NCI-H2196 treated with DMSO at 0.1 percent for 48 hours (cell line): ENCODE measurements around the gene ZNF189.

Experiments used
- DNase-seq: peaks from one replicate; lab custom pipeline; 2025; ENCODE audit not compliant: unreplicated experiment; lab: John Stamatoyannopoulos, UW

The ZNF189 gene

DNA sequence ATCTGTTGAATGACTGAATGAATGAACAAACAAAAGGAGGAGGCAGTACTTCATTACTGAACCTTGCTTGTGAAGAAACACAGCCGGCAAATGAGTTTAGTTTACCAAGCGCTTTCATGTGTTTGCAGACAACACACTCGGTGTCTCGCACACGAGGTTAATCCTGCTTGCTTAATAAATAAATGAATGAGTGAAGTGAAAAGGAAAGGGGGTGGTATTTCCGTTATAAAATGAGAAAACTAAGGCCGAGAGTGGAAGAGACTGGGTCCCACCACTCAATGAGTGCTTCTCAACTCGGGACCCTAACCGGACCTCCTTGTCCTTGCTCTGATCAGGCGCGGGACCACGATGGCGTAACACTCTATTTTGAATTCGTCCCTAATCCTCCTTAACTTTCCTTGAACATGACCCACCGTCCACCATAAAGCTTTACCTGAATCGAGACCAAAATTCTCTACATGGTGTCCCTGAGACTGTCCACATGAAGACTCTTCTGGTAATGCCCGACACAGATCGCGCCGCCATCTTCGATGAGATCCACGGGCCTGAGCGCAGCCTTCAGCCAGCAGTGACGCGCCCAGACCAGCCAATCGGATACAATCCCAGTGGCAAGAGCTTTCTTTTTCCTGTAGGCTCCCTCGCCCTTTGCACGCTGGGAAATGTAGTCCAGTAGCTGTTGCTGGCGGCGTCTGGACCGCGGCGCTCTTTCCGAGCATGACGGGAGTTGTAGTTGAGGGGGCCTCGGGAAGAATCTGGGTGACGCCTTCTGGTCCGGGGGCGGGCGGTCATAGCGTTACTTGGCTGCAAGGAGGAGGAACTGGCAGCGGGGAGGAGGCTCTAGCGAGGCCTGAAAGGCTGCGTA lies at the start of gene ZNF189, which contains the start of gene MRPL50:
TSS of gene ZNF189 (plus strand) at position 784 of the 862 bp plus-strand sequence. CDS start 306 bp downstream, outside the sequence.
TSS of gene MRPL50 (minus strand) at position 551 of the 862 bp plus-strand sequence. CDS start at position 525, 26 bp downstream.
- peak; percentile 98 for DNase-seq

DNA sequence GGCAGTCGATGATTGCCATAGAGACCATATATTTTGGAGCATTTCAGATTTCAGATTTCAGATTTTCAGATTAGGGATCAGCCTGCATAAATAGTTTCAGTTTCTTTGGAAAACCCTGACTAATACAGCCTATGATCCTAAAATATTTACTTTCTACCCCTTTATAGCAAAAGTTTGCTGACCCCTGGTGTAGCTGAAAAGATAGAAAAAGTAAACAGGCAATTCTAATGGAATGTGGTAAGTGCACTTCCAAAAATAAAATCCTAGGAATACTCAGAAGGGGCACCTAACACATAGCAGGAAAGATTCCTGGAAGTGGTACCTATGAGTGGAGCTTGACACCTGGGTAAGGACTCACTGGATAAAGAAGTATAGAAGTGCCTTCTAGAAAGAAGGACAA lies 48.4 kb upstream of the ZNF189 start:
- no peak for DNase-seq

DNA sequence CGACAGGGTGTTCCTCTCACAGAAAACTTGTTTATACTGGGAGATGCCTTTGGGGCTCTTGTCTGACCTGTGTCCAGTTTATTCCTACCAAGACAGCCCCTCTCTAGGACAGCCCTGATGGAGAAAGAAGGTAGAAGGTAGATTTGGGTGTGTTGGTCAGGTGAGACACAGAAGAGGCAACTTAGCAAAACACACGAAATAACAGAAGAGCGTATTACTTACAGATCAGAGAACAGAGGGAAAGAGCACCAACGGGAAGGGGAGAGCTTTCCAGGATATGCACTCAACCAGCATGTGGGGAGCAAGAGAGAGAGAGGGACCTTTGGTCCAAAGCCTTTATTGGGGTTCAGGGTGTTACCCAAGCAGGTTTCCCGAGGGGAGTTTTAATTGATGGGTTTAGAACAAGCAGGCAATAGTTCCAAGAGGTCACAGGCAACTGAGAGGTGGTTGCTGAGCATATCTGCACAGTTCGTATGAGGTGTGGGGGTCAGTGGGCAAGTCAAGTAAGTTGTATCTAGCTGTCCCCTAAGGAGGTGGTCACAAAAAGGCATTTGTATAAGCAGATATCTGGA lies 45.7 kb upstream of the ZNF189 start:
- no peak for DNase-seq

DNA sequence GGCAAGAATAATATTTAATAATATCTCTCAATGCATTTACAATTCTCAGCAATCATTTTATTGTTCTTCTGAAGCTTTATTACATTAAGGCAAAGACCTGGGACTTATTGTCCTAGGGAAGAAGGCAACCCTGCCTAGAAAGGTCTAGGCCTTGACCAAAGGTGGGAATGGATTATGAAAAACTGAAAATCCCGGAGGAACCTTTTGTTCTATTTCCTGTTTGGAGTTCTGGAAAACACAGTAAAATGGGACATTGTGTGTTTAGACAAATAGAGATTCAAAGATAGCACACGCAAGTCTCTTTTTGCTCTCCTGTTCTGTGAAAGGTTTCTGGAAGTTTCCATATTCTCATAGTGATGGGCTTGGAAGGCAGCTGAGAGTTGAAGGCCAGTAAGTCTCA lies 45.0 kb upstream of the ZNF189 start:
- DNase-seq: no peak

DNA sequence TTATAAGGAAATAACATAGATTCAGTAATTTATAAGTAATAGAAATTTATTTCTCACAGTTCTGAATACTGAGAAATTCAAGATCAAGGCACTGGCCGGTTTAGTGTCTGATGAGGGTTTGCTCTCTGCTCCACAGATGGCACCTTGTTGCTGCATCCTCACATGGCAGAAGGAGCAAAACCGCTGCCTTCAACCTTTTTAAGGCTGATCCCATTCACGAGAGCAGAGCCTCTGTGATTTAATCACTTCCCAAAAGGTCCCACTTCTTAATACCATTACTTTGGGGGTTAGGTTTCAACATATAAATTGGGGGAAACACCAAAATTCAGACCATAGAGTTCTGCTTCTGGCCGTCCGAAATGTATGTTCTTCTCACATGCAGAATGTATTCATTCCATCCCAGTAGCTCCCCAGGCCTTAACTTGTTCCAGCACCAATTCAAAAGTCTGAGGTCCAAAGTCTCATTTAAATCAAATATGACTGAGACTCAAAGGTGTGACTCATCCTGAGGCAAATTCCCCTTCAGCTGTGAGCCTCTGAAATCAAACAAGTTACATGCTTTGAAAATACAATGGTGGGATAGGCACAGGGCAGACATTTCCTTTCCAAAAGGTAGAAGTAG lies 44.4 kb upstream of the ZNF189 start:
- DNase-seq: no peak

DNA sequence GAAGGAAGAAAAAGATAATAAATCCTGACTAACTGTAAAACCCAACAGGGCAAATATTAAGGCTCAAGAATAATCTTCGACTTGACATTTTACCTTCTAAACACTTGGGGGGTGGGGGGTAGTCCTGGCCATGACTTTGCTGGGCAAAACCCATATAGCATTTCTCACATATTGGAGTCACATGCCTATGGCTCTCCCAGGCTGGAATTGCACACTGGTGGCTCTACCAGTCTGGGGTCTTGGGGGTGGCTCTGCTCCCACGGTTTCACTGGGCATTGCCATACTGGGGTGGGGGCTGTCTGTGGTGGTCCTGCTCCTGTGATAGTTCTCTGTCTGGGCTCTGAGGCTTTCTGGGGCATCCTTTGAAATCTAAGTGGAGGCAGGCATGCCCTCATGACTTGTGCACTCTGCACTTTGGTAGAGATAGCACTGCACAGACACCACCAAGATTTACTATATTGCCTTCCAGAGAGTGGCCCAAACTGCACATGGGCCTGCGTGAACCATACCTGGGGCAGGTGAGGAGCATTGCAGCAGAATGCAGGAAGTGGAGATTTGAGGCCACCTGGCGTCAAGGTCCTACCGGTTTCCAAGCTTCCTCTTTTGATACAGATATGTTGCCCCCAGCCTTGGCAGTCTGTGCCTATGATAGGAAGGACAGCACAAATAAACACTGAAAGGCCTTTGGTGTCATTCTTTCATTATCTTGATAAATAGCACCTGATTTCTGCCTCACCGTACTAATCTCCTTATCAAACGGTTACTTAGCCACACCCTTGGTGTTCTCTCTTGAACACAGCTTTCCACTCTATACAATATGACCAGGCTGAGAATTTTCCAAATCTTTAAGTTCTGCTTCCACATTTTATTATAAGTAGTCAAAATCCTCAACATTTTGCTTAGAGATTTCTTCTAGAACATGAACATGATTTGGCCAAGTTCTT lies 43.6 kb upstream of the ZNF189 start:
- DNase-seq: no peak

DNA sequence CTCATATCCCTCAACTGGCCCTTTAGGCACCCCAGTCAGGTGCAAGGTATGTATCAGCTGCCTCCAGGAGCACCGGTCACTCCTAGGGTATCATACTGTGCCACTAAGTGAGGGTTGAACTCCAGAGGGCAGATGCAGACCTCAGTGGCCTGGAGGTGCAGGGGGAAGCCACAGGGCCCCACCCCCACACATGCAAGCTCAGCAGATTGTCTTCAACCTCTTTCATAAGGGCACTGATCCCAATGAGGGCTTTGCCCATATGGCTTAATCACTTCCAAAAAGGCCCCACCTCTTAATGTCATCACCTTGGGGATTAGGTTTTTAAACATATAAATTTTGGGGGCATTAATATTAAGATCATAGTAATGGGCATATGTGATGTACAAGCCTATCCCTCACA lies 42.0 kb upstream of the ZNF189 start:
- no peak for DNase-seq

DNA sequence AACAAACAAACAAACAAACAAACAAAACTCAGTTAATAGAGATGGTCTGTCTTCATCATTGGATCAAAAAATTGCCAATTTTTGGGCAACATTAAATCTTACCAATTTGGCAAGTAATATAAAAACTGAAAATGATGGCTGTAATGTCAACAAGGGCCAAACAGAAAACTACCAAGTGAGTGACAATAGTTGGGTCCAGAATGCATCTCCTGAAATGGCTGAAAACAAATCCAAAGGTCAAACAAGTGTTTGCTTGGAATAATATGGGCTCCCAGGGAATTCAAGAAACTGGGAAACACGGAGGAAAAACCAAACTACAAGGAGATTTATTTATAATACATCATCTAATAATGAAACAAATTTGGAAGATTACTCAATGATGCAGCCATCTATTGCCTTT lies 39.0 kb upstream of the ZNF189 start:
- DNase-seq: no peak

DNA sequence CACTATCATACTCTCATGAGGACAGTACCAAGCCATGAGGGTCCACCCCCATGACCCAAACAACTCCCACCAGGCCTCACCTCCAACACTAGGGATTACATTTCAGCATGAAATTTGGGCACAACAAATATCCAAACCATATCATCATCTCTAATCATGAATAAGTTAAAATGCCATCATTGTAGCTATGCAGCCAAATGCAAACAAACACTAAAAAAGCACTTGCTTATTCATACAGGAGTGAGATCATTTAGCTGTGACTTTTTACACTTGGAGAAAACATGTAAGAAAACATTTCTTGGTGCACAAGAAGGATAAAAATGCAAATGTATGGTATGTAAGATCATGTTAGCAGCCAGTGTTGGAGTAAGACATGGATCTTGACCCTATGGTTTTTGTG lies 38.0 kb upstream of the ZNF189 start:
- no peak for DNase-seq

DNA sequence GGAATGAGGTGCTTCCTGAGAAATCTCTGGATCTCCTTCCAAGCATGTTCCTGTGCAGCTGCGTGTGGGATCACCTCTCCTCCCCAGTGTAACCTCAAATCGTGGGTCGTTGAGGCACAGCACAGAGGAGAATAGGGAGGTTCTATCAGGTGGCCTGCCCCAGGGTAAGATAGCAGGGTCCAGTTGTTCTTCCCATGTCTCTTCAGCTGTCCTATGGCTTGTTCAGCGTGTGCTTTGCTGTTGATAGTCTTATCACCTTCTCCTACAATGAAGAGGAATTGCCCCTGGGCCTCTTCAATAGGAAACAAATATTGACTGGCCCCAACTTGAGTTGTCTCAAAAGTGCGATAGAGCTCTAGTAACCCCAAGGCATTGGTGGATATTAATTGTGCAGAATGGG lies 36.2 kb upstream of the ZNF189 start:
- no peak for DNase-seq

DNA sequence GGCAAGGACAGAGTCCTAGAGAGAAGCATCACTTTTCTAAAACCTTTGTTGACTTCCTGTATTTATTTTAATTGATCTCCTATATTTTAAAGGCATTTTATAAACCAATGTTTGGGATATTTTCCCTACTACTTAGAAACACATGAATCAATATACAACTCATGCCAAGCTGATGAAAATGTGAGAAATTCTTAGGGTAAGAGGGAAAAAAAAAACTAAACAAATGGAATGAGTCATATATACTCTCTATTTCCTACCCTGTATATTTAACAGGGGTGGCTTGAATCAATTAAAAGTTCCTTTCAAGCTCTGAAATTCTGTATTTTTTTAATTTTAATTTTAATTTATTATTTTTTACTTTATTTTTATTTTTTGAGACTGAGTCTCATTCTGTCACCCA lies 33.5 kb upstream of the ZNF189 start:
- no peak for DNase-seq

DNA sequence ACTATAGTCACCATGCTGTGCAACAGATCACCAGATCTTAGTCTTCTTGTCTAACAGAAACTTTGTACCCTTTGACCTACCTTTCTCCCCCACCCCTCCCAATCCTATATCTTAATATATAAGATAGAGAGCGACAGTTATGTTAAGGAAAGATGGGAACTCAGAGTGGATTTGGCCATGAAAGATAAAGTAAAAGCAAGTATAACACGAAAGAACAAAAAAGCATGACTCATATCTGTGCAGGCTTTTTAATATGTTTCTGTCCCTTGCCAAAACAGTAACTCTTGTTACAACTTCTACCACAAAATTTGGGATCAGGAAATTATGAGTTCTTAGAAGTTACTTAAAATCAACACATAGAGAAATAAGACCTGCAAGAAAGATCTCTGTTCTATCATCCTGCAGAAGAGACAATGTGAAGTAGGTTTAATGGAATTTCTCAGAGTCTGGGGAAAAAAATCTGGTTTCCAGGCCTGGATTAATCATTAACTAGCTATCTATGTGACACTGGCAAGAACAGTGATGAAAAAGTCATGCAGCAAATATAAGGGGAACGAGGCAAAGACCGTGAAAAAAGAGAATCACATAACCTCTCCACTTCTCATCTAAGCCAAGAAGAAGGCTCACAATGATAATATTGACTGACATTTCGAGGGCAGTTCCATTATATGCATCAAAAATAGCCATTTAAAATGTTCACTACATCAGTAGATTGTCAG lies 32.5 kb upstream of the ZNF189 start:
- no peak for DNase-seq

DNA sequence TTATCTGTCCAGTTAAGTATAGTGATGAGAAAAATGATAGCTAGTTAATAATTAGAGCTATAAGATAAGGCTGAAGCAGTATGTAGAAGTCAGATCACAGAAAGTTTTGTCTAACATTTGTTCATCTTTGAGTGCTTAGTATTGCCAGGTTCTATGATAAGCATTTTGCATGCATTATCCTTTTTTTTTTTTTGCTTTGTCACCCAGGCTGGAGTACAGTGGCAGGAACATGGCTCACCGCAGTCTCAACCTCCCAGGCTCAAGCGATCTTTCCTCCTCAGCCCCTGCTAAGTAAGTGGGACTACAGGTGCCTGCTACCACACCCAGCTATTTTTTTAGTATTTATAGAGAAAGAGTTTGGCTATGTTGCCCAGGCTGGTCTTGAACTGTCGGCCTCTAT lies 31.3 kb upstream of the ZNF189 start:
- DNase-seq: no peak

DNA sequence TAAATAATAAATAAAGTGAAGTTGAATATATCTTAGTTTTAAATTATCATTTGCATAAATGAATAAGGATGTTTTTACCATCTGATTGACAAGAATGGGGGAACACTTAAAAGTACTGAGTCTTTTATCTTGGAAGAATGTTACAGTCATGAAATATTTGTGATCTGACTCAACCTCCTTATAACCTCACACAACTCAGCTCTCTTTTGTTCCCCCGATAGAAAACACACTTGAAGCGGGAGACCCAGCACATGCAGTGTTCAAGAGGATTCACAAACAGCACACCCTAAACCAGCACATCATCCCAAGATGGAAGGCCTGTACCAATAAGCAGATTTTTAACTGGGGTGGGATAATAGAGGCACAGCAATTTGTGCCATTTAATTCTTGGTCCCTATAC lies 29.4 kb upstream of the ZNF189 start:
- no peak for DNase-seq

DNA sequence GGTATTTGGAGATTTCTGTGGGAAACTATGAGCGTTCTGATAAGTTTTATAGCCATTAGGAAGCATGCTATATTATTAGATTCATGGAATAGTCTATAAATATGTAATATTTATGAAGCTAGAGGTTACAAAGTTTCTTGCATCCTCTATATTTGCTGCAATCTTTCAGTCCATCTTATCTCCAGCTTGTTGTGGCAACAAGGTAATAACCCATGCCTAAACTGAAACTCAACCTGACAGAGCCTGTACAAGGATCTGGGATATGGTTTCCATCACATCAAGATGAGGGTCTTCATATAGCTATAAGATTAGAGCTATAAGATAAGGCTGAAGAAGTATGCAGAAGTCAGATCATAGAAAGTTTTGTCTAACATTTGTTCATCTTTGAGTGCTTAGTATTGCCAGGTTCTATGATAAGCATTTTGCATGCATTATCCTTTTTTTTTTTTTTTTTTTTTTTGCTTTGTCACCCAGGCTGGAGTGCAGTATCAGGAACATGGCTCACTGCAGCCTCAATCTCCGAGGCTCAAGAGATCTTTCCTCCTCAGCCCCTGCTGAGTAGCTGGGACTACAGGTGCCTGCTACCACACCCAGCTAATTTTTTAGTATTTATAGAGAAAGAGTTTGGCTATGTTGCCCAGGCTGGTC lies 28.6 kb upstream of the ZNF189 start:
- DNase-seq: no peak

DNA sequence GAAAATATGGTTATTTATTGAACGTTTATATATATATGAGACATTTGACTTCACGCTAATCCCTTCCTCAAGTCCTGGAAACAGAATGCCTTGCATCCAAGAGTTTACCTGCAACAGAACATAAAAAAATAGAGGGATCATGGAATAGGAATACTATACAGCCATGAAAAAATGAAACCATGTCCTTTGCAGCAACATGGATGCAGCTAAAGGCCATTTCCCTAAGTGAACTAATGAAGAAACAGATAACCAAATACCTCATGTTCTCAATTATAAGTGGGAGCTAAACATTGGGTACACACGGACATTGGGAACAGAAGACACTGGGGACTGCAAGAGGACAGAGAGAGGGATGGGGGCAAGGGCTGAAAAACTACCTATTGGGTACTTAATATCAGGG lies 26.8 kb upstream of the ZNF189 start:
- DNase-seq: no peak

DNA sequence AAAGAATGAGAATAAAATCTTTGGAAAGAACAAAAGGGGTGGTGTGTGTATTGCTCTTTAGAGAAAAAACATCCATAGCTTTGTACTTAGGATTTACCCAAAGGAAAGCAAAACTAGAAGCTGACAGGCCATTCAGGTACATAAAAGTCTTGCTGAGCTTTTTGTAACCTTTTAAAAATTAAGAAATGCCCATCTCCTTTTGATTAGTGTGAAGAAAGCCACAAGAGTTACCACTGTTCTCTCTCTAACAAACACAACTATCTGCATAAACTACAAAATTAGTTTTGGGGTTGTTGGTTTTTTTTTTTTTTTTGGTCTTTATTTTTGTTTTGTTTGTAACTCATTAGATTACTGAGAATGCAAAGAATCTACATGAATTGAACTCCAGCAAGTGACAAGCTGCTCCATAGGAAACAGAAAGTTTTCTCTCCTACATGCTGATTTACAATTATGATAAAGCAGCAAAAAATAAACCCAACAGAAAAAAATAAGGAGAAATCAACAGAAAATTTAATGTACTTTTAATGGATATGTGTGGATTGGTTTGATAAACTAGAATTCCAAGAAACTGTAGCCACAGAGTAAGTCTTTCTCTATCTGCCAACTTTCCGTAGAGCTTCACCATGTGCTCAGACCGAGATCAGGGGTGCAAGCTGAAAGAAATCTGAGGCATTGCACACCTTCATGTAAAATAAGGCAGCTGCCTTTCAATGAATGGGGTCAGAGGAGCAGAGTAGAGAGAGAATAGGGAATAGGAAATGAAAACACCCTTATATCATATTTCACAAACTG lies 26.1 kb upstream of the ZNF189 start:
- DNase-seq: peak; percentile 32

DNA sequence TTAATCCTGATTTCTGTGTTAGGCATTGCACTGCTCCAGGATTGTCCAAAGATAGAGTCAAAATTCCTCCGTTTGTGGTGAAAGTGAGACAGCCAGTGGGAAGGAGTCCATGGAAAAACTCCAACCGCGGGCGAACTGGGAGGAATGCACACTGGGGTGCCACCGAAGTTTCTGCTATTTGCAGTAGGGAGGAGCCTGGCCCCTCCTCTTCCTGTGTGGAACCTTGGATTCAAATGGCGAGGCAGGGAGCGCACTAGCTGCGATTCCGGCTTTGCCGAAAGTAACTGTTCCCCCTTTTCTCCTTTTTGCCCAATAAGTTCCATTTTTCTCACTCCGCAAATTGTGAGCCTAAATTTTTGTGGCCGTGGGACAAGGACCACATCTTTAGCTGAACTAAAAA lies 23.1 kb upstream of the ZNF189 start:
- no peak for DNase-seq
